ENCODE measurements around the gene HSD17B3. TPM values are rescaled to one million over a fixed set of nuclear protein-coding genes. Genes with fewer than 3 reads are reported as not detected.
"Not testable (repeated sequence)": the region's sequence is repeated elsewhere in the genome, so short reads cannot be mapped to it uniquely, and the experiment has no call there.

HSD17B3 gene
- total and polyA plus RNA-seq, 2 donors (not counting 1 experiment from before 2014, with no cell fraction given) = not detected

GRCh38 chr9:96322210-96322609 lies 20.2 kb upstream of the HSD17B3 start:
- intact Hi-C loops (cut with micrococcal nuclease) = loop anchor here (10.0 kb wide), 1 partner anchor 533 kb away; the partner anchor contains the start of gene ZNF782
- 94% methylated on average over 3 of the region's 3 CpGs for WGBS (ENCODE audit: insufficient coverage)
- H3K27ac ChIP-seq (ENCODE audit: low read length in 2 of 2); POLR2A ChIA-PET; H3K4me3 Mint-ChIP-seq; H3K9me3 ChIP-seq (ENCODE audit: control extremely low read depth in 1 of 3, control insufficient read depth in 2 of 3, insufficient read depth in 1 of 3, low read length in 2 of 3); H3K79me2 ChIP-seq (ENCODE audit: control insufficient read depth, insufficient read depth, low read length); H3K4me1 Mint-ChIP-seq; H3K9me3 Mint-ChIP-seq (ENCODE audit: insufficient read depth); H3K27ac Mint-ChIP-seq; DNase-seq; H3K4me3 ChIP-seq (ENCODE audit: control extremely low read depth in 1 of 5, extremely low read depth in 1 of 5, insufficient read depth in 1 of 5, low read depth in 2 of 5, low read length in 4 of 5); H3K4me1 ChIP-seq (ENCODE audit: control insufficient read depth in 2 of 2, insufficient read depth in 2 of 2, low read length in 2 of 2); H3K4me2 ChIP-seq (replicated peaks; ENCODE audit: low read depth, low read length, poor library complexity, severe bottlenecking); H3K27me3 Mint-ChIP-seq; H4K20me1 ChIP-seq (ENCODE audit: control insufficient read depth, insufficient read depth, low read length, poor library complexity, severe bottlenecking); ATAC-seq (ENCODE audit: low read depth); H3K9ac ChIP-seq (ENCODE audit: low read length); H3K36me3 ChIP-seq (replicated peaks in 1 of 2; ENCODE audit: control extremely low read depth in 1 of 2, control insufficient read depth in 1 of 2, extremely low read depth in 1 of 2, insufficient read depth in 2 of 2, low read length in 1 of 2); H3K27me3 ChIP-seq (replicated peaks in 1 of 4; ENCODE audit: control extremely low read depth in 1 of 4, control insufficient read depth in 3 of 4, insufficient read depth in 4 of 4, low read length in 3 of 4); H2AFZ ChIP-seq (ENCODE audit: insufficient read depth, low read depth, low read length, poor library complexity, severe bottlenecking): not testable (repeated sequence)
- CTCF ChIA-PET = interaction anchor here (1.0 kb wide), 1 partner anchor 344 kb away, joined by 3 read pairs; no protein-coding TSS in a partner anchor

- Mint-ChIP-seq H3K27me3 (peaks cover 3% of the 10 kb centered on the region), H3K4me3 (no peak overlapping the region), H3K4me1 (no peaks in the 10 kb centered on the region), H3K27ac (no peak overlapping the region), H3K9me3 (ENCODE audit: insufficient read depth) (no peaks in the 10 kb centered on the region)
- Histone ChIP-seq H3K9ac (ENCODE audit: low read length) (no peak overlapping the region), H3K4me2 (replicated peaks; ENCODE audit: low read depth, low read length, poor library complexity, severe bottlenecking) (no peak overlapping the region), H4K20me1 (ENCODE audit: control insufficient read depth, insufficient read depth, low read length, poor library complexity, severe bottlenecking) (no peaks in the 10 kb centered on the region), H3K27me3 (replicated peaks in 1 of 4; ENCODE audit: control extremely low read depth in 1 of 4, control insufficient read depth in 3 of 4, insufficient read depth in 4 of 4, low read length in 3 of 4) (no peaks in the 10 kb centered on the region), H3K36me3 (replicated peaks in 1 of 2; ENCODE audit: control extremely low read depth in 1 of 2, control insufficient read depth in 1 of 2, extremely low read depth in 1 of 2, insufficient read depth in 2 of 2, low read length in 1 of 2) (no peaks in the 10 kb centered on the region), H3K9me3 (ENCODE audit: control extremely low read depth in 1 of 3, control insufficient read depth in 2 of 3, insufficient read depth in 1 of 3, low read length in 2 of 3) (no peaks in the 10 kb centered on the region), H3K4me3 (ENCODE audit: control extremely low read depth in 1 of 5, extremely low read depth in 1 of 5, insufficient read depth in 1 of 5, low read depth in 2 of 5, low read length in 4 of 5) (no peak overlapping the region), H3K4me1 (ENCODE audit: control insufficient read depth in 2 of 2, insufficient read depth in 2 of 2, low read length in 2 of 2) (no peaks in the 10 kb centered on the region), H3K27ac (ENCODE audit: low read length in 2 of 2) (no peak overlapping the region), H3K79me2 (ENCODE audit: control insufficient read depth, insufficient read depth, low read length) (no peaks in the 10 kb centered on the region), H2AFZ (ENCODE audit: insufficient read depth, low read depth, low read length, poor library complexity, severe bottlenecking) (no peak overlapping the region)
- DNase-seq = no peak
- no peak for TF ChIP-seq CTCF (IDR thresholded peaks at IDR 0.05)
- TF ChIP-seq EZH2 (IDR thresholded peaks at IDR 0.05; ENCODE audit: borderline replicate concordance, insufficient read depth, low read depth, low read length, poor library complexity, severe bottlenecking) = no peak
- ATAC-seq (ENCODE audit: low read depth) = no peak
- POLR2A ChIA-PET = no interaction called here
- CTCF ChIA-PET = interaction anchor here (0.8 kb wide), 1 partner anchor 345 kb away, joined by 3 read pairs; no protein-coding TSS in a partner anchor
- WGBS (ENCODE audit: insufficient coverage) = 100% methylated on average over 3 of the region's 7 CpGs
- intact Hi-C loops (cut with micrococcal nuclease) = loop anchor here (10.0 kb wide), 1 partner anchor 533 kb away; the partner anchor contains the start of gene ZNF782
Measured at GRCh38 chr9:96321515-96321914, 19.5 kb upstream of the HSD17B3 start.

Data from B cell (primary cell).